GDM1 (cell line): ENCODE data around the gene KIF16B.

ENCODE experiments used
- DNase-seq: peaks from one replicate; lab custom pipeline; 2025; lab: John Stamatoyannopoulos, UW

The KIF16B gene

GRCh38 chr20:16554766-16555543, 18.3 kb downstream of the KIF16B start:
- no peak for DNase-seq

GRCh38 chr20:16553684-16554083, 19.6 kb downstream of the KIF16B start:
- no peak for DNase-seq

GRCh38 chr20:16553101-16553500, 20.1 kb downstream of the KIF16B start:
- no peak for DNase-seq

GRCh38 chr20:16552015-16552414, 21.2 kb downstream of the KIF16B start:
- DNase-seq, result no peak

- DNase-seq, result no peak
Observed at GRCh38 chr20:16551607-16552006, 21.6 kb downstream of the KIF16B start.

- DNase-seq, result no peak
Observed at GRCh38 chr20:16548068-16548672, 25.1 kb downstream of the KIF16B start.

GRCh38 chr20:16544949-16545348, 28.3 kb downstream of the KIF16B start:
- DNase-seq, result no peak

- DNase-seq, result no peak
Observed at GRCh38 chr20:16542477-16542876, 30.8 kb downstream of the KIF16B start.

GRCh38 chr20:16541878-16542277, 31.4 kb downstream of the KIF16B start:
- DNase-seq, result no peak

- no peak for DNase-seq
Observed at GRCh38 chr20:16541226-16541625, 32.0 kb downstream of the KIF16B start.

GRCh38 chr20:16539280-16540021, 33.8 kb downstream of the KIF16B start:
- no peak for DNase-seq

GRCh38 chr20:16538779-16539178, 34.5 kb downstream of the KIF16B start:
- DNase-seq, result no peak

GRCh38 chr20:16537918-16538317, 35.3 kb downstream of the KIF16B start:
- no peak for DNase-seq

- DNase-seq, result no peak
Observed at GRCh38 chr20:16537025-16537665, 36.1 kb downstream of the KIF16B start.

GRCh38 chr20:16535277-16535676, 38.0 kb downstream of the KIF16B start:
- no peak for DNase-seq

GRCh38 chr20:16533502-16533901, 39.7 kb downstream of the KIF16B start:
- DNase-seq, result no peak

- DNase-seq, result no peak
Observed at GRCh38 chr20:16531485-16531884, 41.8 kb downstream of the KIF16B start.

- DNase-seq, result no peak
Observed at GRCh38 chr20:16530201-16530681, 43.0 kb downstream of the KIF16B start.

- no peak for DNase-seq
Observed at GRCh38 chr20:16528078-16528477, 45.2 kb downstream of the KIF16B start.

GRCh38 chr20:16527438-16527837, 45.8 kb downstream of the KIF16B start:
- no peak for DNase-seq

- DNase-seq, result no peak
Observed at GRCh38 chr20:16526433-16527380, 46.5 kb downstream of the KIF16B start.
